ENCODE measurements around the gene RSPH3. TPM values are rescaled to one million over a fixed set of nuclear protein-coding genes. Genes with fewer than 3 reads are reported as not detected.
A peak's percentile ranks its signal among the peaks of the same experiment; 100 is the strongest.

Gene RSPH3
- total RNA-seq, result 1 to 10 TPM; 1.3 to 3.6 (median 2.7) TPM
- 1 to 10 TPM; 2.1 to 2.4 TPM for polyA plus RNA-seq
- 3.8 reads per million, percentile 19 among the genes with 10 or more reads in this experiment for total RNA-seq

DNA sequence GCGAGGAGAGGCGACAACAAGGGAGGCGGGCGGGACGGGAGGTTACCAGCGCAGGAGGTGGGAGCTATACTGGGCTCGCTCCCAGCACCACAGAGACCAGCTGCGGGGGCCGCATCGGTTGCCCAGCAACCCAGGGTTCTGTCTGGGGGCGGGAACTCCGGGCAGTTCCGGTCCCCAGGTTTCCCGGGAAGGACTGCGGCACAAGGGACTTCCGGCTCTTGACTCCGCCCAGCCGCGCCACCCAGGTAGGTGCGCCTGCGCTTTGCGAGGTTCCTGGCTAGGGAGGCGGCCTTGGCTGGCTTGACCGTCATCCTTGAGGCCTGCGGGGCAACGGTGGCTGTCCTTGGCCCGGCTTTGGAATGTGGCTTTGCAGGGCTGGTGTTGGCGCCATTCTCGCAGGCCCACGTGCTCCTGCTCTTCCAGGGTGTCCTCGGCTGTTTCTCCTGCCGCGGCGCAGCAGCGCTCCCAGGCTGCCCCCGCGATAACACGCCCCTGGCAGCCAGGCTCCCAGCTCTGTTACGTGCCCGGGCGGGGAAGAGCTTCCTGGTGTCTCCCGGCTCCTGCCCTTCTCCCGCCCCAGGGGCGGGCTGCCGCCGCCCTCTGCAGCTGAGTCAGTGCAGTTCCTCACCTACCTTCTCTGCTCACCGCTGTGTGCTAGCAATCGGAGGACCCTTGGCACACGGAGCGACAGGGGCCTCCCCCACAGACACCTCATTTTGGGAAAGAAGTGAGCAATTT is at the start of gene RSPH3:
TSS of gene RSPH3 (minus strand) at position 537 of the 738 bp plus-strand sequence. CDS start 652 bp downstream, outside the sequence.
- peak within 1 kb of the TSS; percentile 88 to 99 (median 98) for H3K4me3 Mint-ChIP-seq
- H3K9me3 Mint-ChIP-seq, result no peaks in the 10 kb centered on the region
- H3K27ac Mint-ChIP-seq, result peak within 1 kb of the TSS; percentile 58 to 95 (median 90)
- peak within 1 kb of the TSS; percentile 76 for H3K27ac ChIP-seq (ENCODE audit: low read depth, low read length)
- ChIA-PET CTCF (interaction anchor here (0.5 to 2.3 kb wide), 7 partner anchors 9 to 539 kb away, joined by 3 to 12 read pairs (median 3); no protein-coding TSS in a partner anchor), POLR2A (interaction anchor here (0.6 to 1.9 kb wide), 14 partner anchors 9 to 1764 kb away, joined by 3 to 11 read pairs (median 3); partner anchors contain the start of genes DYNLT1 and TAGAP)
- DNase-seq (peak; percentile 64 to 93 (median 81)), ATAC-seq (peak; percentile 93)
- H3K36me3 Mint-ChIP-seq, result peaks cover 0 to 6% (median 0%) of the 10 kb centered on the region in 5 donors
- no peaks in the 10 kb centered on the region for H3K27me3 Mint-ChIP-seq
- peaks cover 7 to 16% of the 10 kb centered on the region in 2 donors for H3K4me1 ChIP-seq (ENCODE audit: control insufficient read depth in 2 of 2, insufficient read depth in 2 of 2, low read length in 2 of 2)
- peak within 1 kb of the TSS; percentile 97 for H3K4me3 ChIP-seq (ENCODE audit: low read length)
- peaks cover 16 to 35% (median 26%) of the 10 kb centered on the region in 7 donors for H3K4me1 Mint-ChIP-seq
- no peaks in the 10 kb centered on the region for H3K27me3 ChIP-seq (ENCODE audit: control insufficient read depth in 2 of 2, insufficient read depth in 2 of 2, low read length in 2 of 2)
- no peaks in the 10 kb centered on the region for H3K9me3 ChIP-seq (ENCODE audit: control insufficient read depth in 2 of 3, low read length in 3 of 3)
- peaks cover 0 to 7% (median 5%) of the 10 kb centered on the region in 3 experiments for H3K36me3 ChIP-seq (ENCODE audit: control insufficient read depth in 2 of 3, insufficient read depth in 3 of 3, low read length in 3 of 3)
- intact Hi-C loops (cut with micrococcal nuclease), result loop anchor here (1.0 to 2.0 kb wide), 5 partner anchors 9 to 131 kb away; no protein-coding TSS in a partner anchor

GRCh38 chr6:159047891-159048685 is 48.1 kb upstream of the RSPH3 start:
- peak overlapping the region in 4 of 9 donors; percentile 38 to 65 (median 56) for H3K27ac Mint-ChIP-seq
- intact Hi-C loops (cut with micrococcal nuclease), result loop anchor here in 1 of 2 donors (1.0 to 10.0 kb wide), 2 partner anchors 9 to 677 kb away; partner anchors contain the start of gene WTAP
- POLR2A ChIA-PET, result interaction anchor here (0.7 to 1.2 kb wide), 3 partner anchors 9 to 45 kb away, joined by 3 to 5 read pairs (median 3); no protein-coding TSS in a partner anchor

DNA sequence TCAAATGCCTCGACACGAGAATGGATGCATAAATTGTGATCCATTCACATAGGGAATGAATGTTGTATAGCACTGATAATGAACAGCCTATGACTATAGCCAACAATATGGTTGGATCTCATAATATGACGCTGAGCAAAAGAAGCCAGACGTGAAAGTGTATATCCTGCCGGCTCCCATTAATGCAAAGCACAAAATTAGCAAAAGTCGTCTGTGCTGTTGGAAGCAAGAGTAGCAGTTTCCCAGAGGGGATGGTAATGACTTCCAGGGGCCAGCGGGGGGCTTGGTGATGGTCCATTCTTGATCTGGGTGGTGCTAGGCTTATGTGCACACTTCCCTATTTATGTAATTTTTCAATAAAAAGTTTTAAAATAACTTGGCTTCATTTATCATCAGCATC is 45.8 kb upstream of the RSPH3 start:
- H3K4me3 ChIP-seq (ENCODE audit: low read length), result peak overlapping the region; percentile 88
- no peaks in the 10 kb centered on the region for H3K27me3 ChIP-seq (ENCODE audit: control insufficient read depth in 2 of 2, insufficient read depth in 2 of 2, low read length in 2 of 2)
- H3K27ac Mint-ChIP-seq, result peak overlapping the region; percentile 94 to 100 (median 98)
- peaks cover 26 to 40% of the 10 kb centered on the region in 2 donors for H3K4me1 ChIP-seq (ENCODE audit: control insufficient read depth in 2 of 2, insufficient read depth in 2 of 2, low read length in 2 of 2)
- peaks cover 0 to 4% (median 0%) of the 10 kb centered on the region in 11 donors for H3K9me3 Mint-ChIP-seq
- ATAC-seq, result no peak
- peaks cover 0 to 2% (median 0%) of the 10 kb centered on the region in 5 donors for H3K27me3 Mint-ChIP-seq
- DNase-seq, result peak in 1 of 9 donors; percentile 8
- H3K9me3 ChIP-seq (ENCODE audit: control insufficient read depth in 2 of 3, low read length in 3 of 3), result no peaks in the 10 kb centered on the region
- H3K4me3 Mint-ChIP-seq, result peak overlapping the region in 9 of 10 donors; percentile 92 to 100 (median 99)
- peaks cover 30 to 51% (median 47%) of the 10 kb centered on the region in 7 donors for H3K4me1 Mint-ChIP-seq
- POLR2A ChIA-PET, result interaction anchor here (0.6 to 13.6 kb wide), 5 partner anchors 11 to 1477 kb away, joined by 3 to 267 read pairs (median 41); no protein-coding TSS in a partner anchor
- intact Hi-C loops (cut with micrococcal nuclease), result loop anchor here (1.0 to 10.0 kb wide), 5 partner anchors 10 to 679 kb away; partner anchors contain the start of gene WTAP (in 1 of the 2)
- H3K36me3 Mint-ChIP-seq, result peaks cover 17 to 37% (median 33%) of the 10 kb centered on the region in 5 donors
- CTCF ChIA-PET, result interaction anchor here (1.5 to 8.1 kb wide), 3 partner anchors 17 to 60 kb away, joined by 5 to 190 read pairs (median 8); no protein-coding TSS in a partner anchor
- H3K36me3 ChIP-seq (ENCODE audit: control insufficient read depth in 2 of 3, insufficient read depth in 3 of 3, low read length in 3 of 3), result peaks cover 13 to 21% (median 17%) of the 10 kb centered on the region in 3 experiments
- H3K27ac ChIP-seq (ENCODE audit: low read depth, low read length), result peak overlapping the region; percentile 92

More at GRCh38 chr6:159047891-159048685, 48.1 kb upstream of the RSPH3 start:
- Histone ChIP-seq H3K4me1 (ENCODE audit: control insufficient read depth in 2 of 2, insufficient read depth in 2 of 2, low read length in 2 of 2) (peaks cover 13 to 29% of the 10 kb centered on the region in 2 donors), H3K4me3 (ENCODE audit: low read length) (no peak overlapping the region), H3K27me3 (ENCODE audit: control insufficient read depth in 2 of 2, insufficient read depth in 2 of 2, low read length in 2 of 2) (no peaks in the 10 kb centered on the region), H3K27ac (ENCODE audit: low read depth, low read length) (no peak overlapping the region), H3K36me3 (ENCODE audit: control insufficient read depth in 2 of 3, insufficient read depth in 3 of 3, low read length in 3 of 3) (peaks cover 0 to 4% (median 2%) of the 10 kb centered on the region in 3 experiments), H3K9me3 (ENCODE audit: control insufficient read depth in 2 of 3, low read length in 3 of 3) (no peaks in the 10 kb centered on the region)
- H3K4me1 Mint-ChIP-seq, result peaks cover 10 to 30% (median 28%) of the 10 kb centered on the region in 7 donors
- H3K9me3 Mint-ChIP-seq, result peaks cover 0 to 4% (median 0%) of the 10 kb centered on the region in 11 donors
- CTCF ChIA-PET, result no interaction called here
- peak overlapping the region in 4 of 10 donors; percentile 10 to 33 (median 18) for H3K4me3 Mint-ChIP-seq
- H3K36me3 Mint-ChIP-seq, result peaks cover 2 to 14% (median 12%) of the 10 kb centered on the region in 5 donors
- no peak for DNase-seq
- peaks cover 0 to 2% (median 0%) of the 10 kb centered on the region in 5 donors for H3K27me3 Mint-ChIP-seq
- ATAC-seq, result no peak

- Histone ChIP-seq H3K27ac (ENCODE audit: low read depth, low read length) (peak within 1 kb of the TSS; percentile 92), H3K9me3 (ENCODE audit: control insufficient read depth in 2 of 3, low read length in 3 of 3) (no peaks in the 10 kb centered on the region), H3K36me3 (ENCODE audit: control insufficient read depth in 2 of 3, insufficient read depth in 3 of 3, low read length in 3 of 3) (peaks cover 20 to 28% (median 24%) of the 10 kb centered on the region in 3 experiments), H3K27me3 (ENCODE audit: control insufficient read depth in 2 of 2, insufficient read depth in 2 of 2, low read length in 2 of 2) (no peaks in the 10 kb centered on the region), H3K4me1 (ENCODE audit: control insufficient read depth in 2 of 2, insufficient read depth in 2 of 2, low read length in 2 of 2) (peaks cover 33 to 47% of the 10 kb centered on the region in 2 donors), H3K4me3 (ENCODE audit: low read length) (peak within 1 kb of the TSS; percentile 88)
- intact Hi-C loops (cut with micrococcal nuclease), result loop anchor here (1.0 to 10.0 kb wide), 7 partner anchors 11 to 1223 kb away; partner anchors contain the start of genes SNX9 (in 1 of the 2) and WTAP (in 1 of the 2)
- Mint-ChIP-seq H3K9me3 (peaks cover 0 to 4% (median 0%) of the 10 kb centered on the region in 11 donors), H3K27ac (peak within 1 kb of the TSS; percentile 94 to 100 (median 98)), H3K4me3 (peak within 1 kb of the TSS; percentile 92 to 100 (median 99)), H3K27me3 (peaks cover 0 to 2% (median 0%) of the 10 kb centered on the region in 5 donors), H3K4me1 (peaks cover 31 to 58% (median 53%) of the 10 kb centered on the region in 7 donors), H3K36me3 (peaks cover 17 to 44% (median 40%) of the 10 kb centered on the region in 5 donors)
- DNase-seq, result peak; percentile 56 to 93 (median 83)
- POLR2A ChIA-PET, result interaction anchor here (0.6 to 13.6 kb wide), 17 partner anchors 9 to 1476 kb away, joined by 3 to 267 read pairs (median 7); partner anchors contain the start of gene RSPH3
- peak; percentile 83 for ATAC-seq
- CTCF ChIA-PET, result interaction anchor here (0.7 to 8.1 kb wide), 11 partner anchors 11 to 93 kb away, joined by 3 to 190 read pairs (median 6); no protein-coding TSS in a partner anchor
These were observed 45.1 kb upstream of the RSPH3 start, which contains the start of gene TAGAP for GRCh38 chr6:159044899-159045727. TAGAP (minus strand) TSS chr6:159044991; CDS start chr6:159044146, 845 bp downstream.

DNA sequence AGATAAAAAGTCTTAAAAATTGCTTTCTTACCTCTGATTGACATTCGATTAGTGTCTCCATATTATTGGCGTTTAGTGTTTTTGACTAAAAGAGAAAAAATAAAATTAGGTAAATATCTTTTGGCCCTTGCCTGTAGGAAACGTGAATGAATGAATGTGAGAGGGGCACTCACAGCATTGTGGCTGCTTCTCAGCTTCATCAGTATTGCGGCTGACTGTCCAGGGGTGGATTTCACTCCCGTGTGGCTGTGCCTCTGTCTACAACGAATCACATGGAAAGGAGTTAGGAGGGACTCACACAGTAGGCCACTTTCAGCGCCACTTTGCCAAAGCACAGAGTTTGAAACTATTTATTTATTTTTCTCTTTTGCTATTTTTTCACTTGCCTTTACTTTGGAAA is 43.9 kb upstream of the RSPH3 start:
- Mint-ChIP-seq H3K4me1 (peaks cover 37 to 70% (median 64%) of the 10 kb centered on the region in 7 donors), H3K36me3 (peaks cover 17 to 56% (median 51%) of the 10 kb centered on the region in 5 donors), H3K4me3 (peak overlapping the region; percentile 92 to 100 (median 99)), H3K27me3 (peaks cover 0 to 2% (median 0%) of the 10 kb centered on the region in 5 donors), H3K27ac (peak overlapping the region; percentile 94 to 100 (median 98)), H3K9me3 (peaks cover 0 to 4% (median 0%) of the 10 kb centered on the region in 11 donors)
- ChIA-PET CTCF (interaction anchor here (0.6 to 8.1 kb wide), 13 partner anchors 19 to 333 kb away, joined by 3 to 190 read pairs (median 8); no protein-coding TSS in a partner anchor), POLR2A (interaction anchor here (0.5 to 13.6 kb wide), 16 partner anchors 10 to 980 kb away, joined by 3 to 267 read pairs (median 10); no protein-coding TSS in a partner anchor)
- Histone ChIP-seq H3K27ac (ENCODE audit: low read depth, low read length) (peak overlapping the region; percentile 92), H3K36me3 (ENCODE audit: control insufficient read depth in 2 of 3, insufficient read depth in 3 of 3, low read length in 3 of 3) (peaks cover 30 to 36% (median 33%) of the 10 kb centered on the region in 3 experiments), H3K9me3 (ENCODE audit: control insufficient read depth in 2 of 3, low read length in 3 of 3) (no peaks in the 10 kb centered on the region), H3K27me3 (ENCODE audit: control insufficient read depth in 2 of 2, insufficient read depth in 2 of 2, low read length in 2 of 2) (no peaks in the 10 kb centered on the region), H3K4me3 (ENCODE audit: low read length) (peak overlapping the region; percentile 88), H3K4me1 (ENCODE audit: control insufficient read depth in 2 of 2, insufficient read depth in 2 of 2, low read length in 2 of 2) (peaks cover 45 to 57% of the 10 kb centered on the region in 2 donors)
- no peak for DNase-seq
- ATAC-seq, result no peak
- intact Hi-C loops (cut with micrococcal nuclease), result loop anchor here (1.0 to 10.0 kb wide), 6 partner anchors 27 to 1222 kb away; partner anchors contain the start of genes RSPH3 (in 1 of the 2), SNX9 (in 1 of the 2) and WTAP (in 1 of the 2)
